Activated CD8-positive, alpha-beta memory T cell treated with anti-CD3 and anti-CD28 coated beads for 24 hours (primary cell): Measurements from ENCODE around the gene TSPAN7.

Source experiments
- DNase-seq: peaks from one replicate; pipeline ENCODE4 v3.0.0-alpha.2; 2020

TSPAN7 gene

GRCh38 chrX:38697461-38697860 lies 136.1 kb downstream of the TSPAN7 start:
- no peak for DNase-seq

- DNase-seq, result no peak
These were observed 137.8 kb downstream of the TSPAN7 start for GRCh38 chrX:38699121-38699520.

- no peak for DNase-seq
These were observed 138.4 kb downstream of the TSPAN7 start for GRCh38 chrX:38699696-38700095.

DNA sequence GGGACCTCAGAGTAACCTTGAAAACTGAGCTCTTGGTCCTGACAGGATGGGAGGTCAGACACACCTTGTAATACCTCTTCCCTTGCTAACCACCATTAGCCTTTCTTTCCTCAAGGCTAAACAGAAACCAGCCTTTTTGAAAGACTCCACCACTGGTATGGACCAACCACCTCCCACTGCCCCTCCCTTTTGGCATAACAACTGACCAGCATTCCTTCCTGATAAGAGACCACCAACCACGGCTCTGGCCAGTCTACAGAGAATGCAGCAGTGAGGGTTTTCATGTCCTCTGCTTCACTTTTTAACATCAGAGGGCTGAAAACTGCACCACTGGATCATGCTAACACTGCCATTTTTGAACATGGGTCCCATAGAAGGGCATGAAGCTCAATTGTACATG lies 139.7 kb downstream of the TSPAN7 start:
- no peak for DNase-seq

- no peak for DNase-seq
These were observed 143.0 kb downstream of the TSPAN7 start for GRCh38 chrX:38704146-38704882.

- no peak for DNase-seq
These were observed 156.5 kb downstream of the TSPAN7 start for GRCh38 chrX:38717871-38718270.

- DNase-seq, result no peak
These were observed 157.0 kb downstream of the TSPAN7 start for GRCh38 chrX:38718311-38718710.

- no peak for DNase-seq
These were observed 165.3 kb downstream of the TSPAN7 start for GRCh38 chrX:38726612-38727011.

- DNase-seq, result no peak
These were observed 166.3 kb downstream of the TSPAN7 start for GRCh38 chrX:38727668-38728067.

DNA sequence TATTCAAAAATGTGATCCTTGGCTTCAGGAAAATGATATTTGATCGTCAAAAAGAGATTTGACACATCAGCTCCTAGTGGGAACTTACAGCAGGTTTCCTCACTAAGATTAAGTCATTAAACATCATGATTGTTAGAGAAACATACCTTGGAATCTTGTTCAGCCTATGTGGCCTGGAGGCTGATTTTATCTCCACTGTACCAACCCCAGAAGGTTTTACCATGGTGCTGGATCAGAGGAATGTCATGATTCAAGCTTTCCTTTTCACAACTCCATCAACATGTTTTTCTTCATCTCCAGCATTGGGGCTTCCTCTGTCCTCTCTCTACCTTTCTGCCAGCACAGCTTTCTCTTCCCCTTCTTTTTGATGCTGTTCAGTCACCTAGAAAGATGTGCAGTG lies 171.5 kb downstream of the TSPAN7 start:
- DNase-seq, result no peak
